Inflammatory macrophage (primary cell): ENCODE measurements around the gene ST6GALNAC3.

ENCODE experiments used
- DNase-seq, 2 donors: peaks; one replicate each; pipeline ENCODE4 v3.0.0-alpha.2; 2020 to 2022

ST6GALNAC3 gene

DNA sequence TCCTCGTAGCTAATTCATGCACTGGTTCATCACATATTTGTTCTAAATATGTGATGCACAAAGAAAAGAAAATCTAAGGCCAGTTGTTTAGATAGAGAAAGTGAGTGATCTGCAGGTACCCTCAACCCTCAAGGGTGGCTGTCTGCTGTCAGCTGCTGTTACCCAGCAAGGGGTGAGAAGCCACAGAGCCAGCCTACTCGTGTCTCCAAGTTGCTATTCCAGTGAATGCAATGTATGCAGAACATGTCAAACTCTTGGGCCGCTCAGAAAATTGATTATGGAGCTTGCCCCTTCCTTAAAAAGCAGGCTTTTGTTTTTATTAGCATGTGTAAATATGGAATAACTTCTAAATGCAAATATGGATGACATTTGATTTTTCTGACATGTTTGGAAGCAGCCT lies 456.4 kb downstream of the ST6GALNAC3 start:
- no peak for DNase-seq

- DNase-seq, result no peak
These were observed 467.1 kb downstream of the ST6GALNAC3 start for GRCh38 chr1:76541618-76542017.

DNA sequence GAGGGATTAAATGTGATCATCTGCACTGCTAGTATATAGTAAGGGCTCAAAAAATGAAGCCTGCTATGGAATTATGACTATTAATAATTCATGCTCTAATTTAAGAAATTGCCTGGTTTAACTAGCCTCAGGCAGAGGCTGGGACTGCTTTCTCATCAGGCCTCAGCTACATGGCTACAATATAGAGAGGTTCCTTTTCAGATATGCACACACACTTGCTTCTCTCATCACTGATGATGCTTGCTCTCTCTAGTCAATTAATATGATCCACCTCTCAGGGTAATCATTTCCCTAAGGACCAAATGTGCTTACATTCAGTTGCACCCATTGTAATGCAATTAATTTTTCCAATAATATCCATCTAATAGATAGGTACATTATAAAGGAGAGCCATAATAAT lies 467.8 kb downstream of the ST6GALNAC3 start:
- no peak for DNase-seq

- no peak for DNase-seq
These were observed 468.9 kb downstream of the ST6GALNAC3 start for GRCh38 chr1:76543495-76543894.

GRCh38 chr1:76546354-76546933 lies 471.9 kb downstream of the ST6GALNAC3 start:
- DNase-seq, result no peak

DNA sequence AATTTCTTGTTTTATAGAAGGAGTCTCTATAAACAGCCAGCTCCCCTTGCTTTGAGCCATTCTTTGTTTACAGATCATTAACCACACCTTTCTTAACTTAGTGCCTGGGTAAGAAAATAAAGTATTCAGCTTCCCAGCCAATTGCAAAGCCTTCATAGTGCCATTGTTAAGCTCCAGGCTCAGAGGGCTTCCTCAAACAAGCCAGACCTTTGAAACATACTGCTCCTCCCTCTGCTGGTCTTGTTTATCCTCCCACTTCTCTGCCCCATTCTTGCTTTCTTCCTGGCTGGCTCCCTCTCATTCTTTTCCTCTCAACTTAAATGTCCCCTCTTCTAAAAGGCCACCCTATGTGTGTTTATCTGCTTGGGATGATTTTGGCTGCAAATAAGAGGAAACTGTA lies 473.4 kb downstream of the ST6GALNAC3 start:
- no peak for DNase-seq

- no peak for DNase-seq
These were observed 474.1 kb downstream of the ST6GALNAC3 start for GRCh38 chr1:76548513-76549100.

DNA sequence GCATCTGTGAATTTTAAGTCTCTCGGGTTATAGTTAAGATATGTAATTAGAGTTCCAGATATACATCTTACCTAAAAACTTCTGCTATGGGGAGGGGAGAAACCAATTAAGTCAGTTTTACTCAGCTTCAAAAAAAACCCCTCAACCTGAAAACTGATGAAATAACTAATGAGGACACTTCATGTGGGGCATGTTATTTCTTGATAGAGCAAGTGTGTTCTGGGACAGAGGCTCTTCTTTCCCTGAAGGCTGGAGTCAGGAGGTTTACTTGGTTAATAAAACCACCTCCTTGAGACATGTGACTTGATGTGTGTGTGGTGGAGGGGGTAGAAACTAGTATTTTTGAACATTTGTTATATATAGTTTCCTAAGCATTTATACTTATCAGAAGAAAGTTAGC lies 479.7 kb downstream of the ST6GALNAC3 start:
- DNase-seq, result no peak

- no peak for DNase-seq
These were observed 487.7 kb downstream of the ST6GALNAC3 start for GRCh38 chr1:76562292-76562691.

GRCh38 chr1:76568573-76569238 lies 494.2 kb downstream of the ST6GALNAC3 start:
- DNase-seq, result no peak

GRCh38 chr1:76571248-76571647 lies 496.7 kb downstream of the ST6GALNAC3 start:
- no peak for DNase-seq

- DNase-seq, result no peak
These were observed 497.7 kb downstream of the ST6GALNAC3 start for GRCh38 chr1:76572229-76572628.

DNA sequence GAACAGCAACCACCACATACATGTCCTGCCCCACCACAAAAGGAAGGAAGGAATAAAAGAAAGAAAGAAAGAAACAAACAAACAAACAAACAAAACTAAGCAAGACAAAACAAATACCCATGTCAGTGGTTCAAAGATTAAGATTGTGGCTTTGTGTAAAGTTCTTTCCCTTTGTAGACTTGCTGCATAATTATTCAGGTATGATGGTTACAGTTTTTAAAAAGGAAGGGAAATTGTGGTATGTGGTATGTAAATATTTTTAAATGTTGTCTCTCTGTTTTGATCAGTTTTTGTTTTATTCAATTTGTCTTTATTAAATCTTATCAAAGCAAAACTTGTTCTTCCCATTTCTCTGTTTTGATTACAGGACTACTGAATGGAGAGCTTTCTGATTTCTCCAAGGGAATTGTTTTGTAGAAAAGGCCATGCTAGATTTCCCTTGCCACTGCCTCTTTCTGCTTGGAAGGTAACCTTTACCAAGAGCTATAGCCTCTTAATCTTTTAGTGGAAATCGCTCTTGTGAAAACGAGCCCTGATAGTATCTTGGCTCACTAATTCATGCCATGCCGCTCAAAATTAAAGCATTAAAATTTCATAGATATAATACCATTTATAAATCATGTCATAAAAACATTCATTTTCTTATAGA lies 502.5 kb downstream of the ST6GALNAC3 start:
- no peak for DNase-seq

GRCh38 chr1:76577525-76578185 lies 503.1 kb downstream of the ST6GALNAC3 start:
- no peak for DNase-seq

GRCh38 chr1:76580206-76580605 lies 505.7 kb downstream of the ST6GALNAC3 start:
- no peak for DNase-seq

- DNase-seq, result no peak
These were observed 507.2 kb downstream of the ST6GALNAC3 start for GRCh38 chr1:76581712-76582111.

DNA sequence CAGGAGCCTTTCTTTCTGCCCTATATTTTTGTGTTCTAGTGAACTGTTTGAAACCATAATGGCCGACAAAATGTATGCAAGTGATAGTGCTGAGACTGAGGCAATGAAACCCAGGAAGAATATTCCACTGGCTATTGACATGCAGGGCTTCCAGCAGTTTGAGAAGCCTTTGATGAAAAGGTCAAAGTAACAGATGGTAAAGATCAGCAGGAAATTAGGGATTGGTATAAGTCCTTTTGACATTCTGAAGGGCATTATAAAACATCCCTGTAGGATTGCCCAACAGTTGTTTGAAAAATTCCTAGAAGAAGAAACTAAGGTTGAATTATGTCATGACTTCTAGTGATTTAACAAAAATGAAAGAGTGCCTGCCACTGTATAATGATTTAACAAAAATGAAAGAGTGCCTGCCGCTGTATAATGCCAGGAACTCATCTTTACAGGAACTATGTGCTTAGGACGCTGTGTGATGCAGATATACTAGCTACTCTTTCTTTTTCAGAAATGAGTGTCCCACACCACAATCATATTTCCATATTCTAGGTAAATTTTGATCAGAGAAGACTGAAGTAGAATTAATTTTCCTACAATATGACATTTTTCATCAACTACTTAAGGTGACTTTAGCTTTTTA lies 508.8 kb downstream of the ST6GALNAC3 start:
- no peak for DNase-seq

- DNase-seq, result no peak
These were observed 509.4 kb downstream of the ST6GALNAC3 start for GRCh38 chr1:76583875-76584477.

GRCh38 chr1:76585980-76586674 lies 511.6 kb downstream of the ST6GALNAC3 start:
- DNase-seq, result no peak

GRCh38 chr1:76587212-76587611 lies 512.7 kb downstream of the ST6GALNAC3 start:
- no peak for DNase-seq

- DNase-seq, result no peak
These were observed 516.9 kb downstream of the ST6GALNAC3 start for GRCh38 chr1:76591461-76591860.

GRCh38 chr1:76591963-76592362 lies 517.4 kb downstream of the ST6GALNAC3 start:
- no peak for DNase-seq
